Measurements from ENCODE around the gene MAP3K5. TPM values are rescaled to one million over a fixed set of nuclear protein-coding genes. Genes with fewer than 3 reads are reported as not detected.

Gene MAP3K5
- total RNA-seq, 1 donor from 2014 or later, result 24.4 TPM

- H3K27me3 Mint-ChIP-seq, result peaks cover 28% of the 10 kb centered on the region
- POLR2A ChIA-PET, result no interaction called here
- ATAC-seq (ENCODE audit: low read depth) (no peak), DNase-seq (no peak)
- intact Hi-C loops (cut with micrococcal nuclease), result no loop called here
- TF ChIP-seq CTCF (IDR thresholded peaks at IDR 0.05), result no peak
- H3K36me3 Mint-ChIP-seq (ENCODE audit: low read depth), result no peaks in the 10 kb centered on the region
- CTCF ChIA-PET, result interaction anchor here (0.7 kb wide), 1 partner anchor 61 kb away, joined by 3 read pairs; no protein-coding TSS in a partner anchor
- no peak overlapping the region for H3K27ac Mint-ChIP-seq
- no peaks in the 10 kb centered on the region for H3K9me3 Mint-ChIP-seq
- H3K4me3 Mint-ChIP-seq, result no peak overlapping the region
- H3K4me1 Mint-ChIP-seq, result peaks cover 12% of the 10 kb centered on the region
These were observed 262.6 kb downstream of the MAP3K5 start for GRCh38 chr6:136529710-136530109.

GRCh38 chr6:136528477-136528876 is 263.8 kb downstream of the MAP3K5 start:
- Mint-ChIP-seq H3K4me1 (peaks cover 12% of the 10 kb centered on the region), H3K27ac (no peak overlapping the region), H3K27me3 (peaks cover 28% of the 10 kb centered on the region), H3K4me3 (no peak overlapping the region), H3K36me3 (ENCODE audit: low read depth) (no peaks in the 10 kb centered on the region), H3K9me3 (no peaks in the 10 kb centered on the region)
- DNase-seq (no peak), ATAC-seq (ENCODE audit: low read depth) (no peak)
- intact Hi-C loops (cut with micrococcal nuclease), result no loop called here
- TF ChIP-seq CTCF (IDR thresholded peaks at IDR 0.05), result no peak
- ChIA-PET POLR2A (no interaction called here), CTCF (no interaction called here)

- CTCF ChIA-PET, result no interaction called here
- POLR2A ChIA-PET, result no interaction called here
- H3K27ac Mint-ChIP-seq, result no peak overlapping the region
- peaks cover 28% of the 10 kb centered on the region for H3K27me3 Mint-ChIP-seq
- H3K9me3 Mint-ChIP-seq, result no peaks in the 10 kb centered on the region
- ATAC-seq (ENCODE audit: low read depth) (no peak), DNase-seq (no peak)
- TF ChIP-seq CTCF (IDR thresholded peaks at IDR 0.05), result no peak
- H3K4me1 Mint-ChIP-seq, result peaks cover 12% of the 10 kb centered on the region
- H3K4me3 Mint-ChIP-seq, result no peak overlapping the region
- H3K36me3 Mint-ChIP-seq (ENCODE audit: low read depth), result no peaks in the 10 kb centered on the region
- intact Hi-C loops (cut with micrococcal nuclease), result no loop called here
These were observed 264.4 kb downstream of the MAP3K5 start for GRCh38 chr6:136527831-136528230.

GRCh38 chr6:136526937-136527336 is 265.3 kb downstream of the MAP3K5 start:
- Mint-ChIP-seq H3K4me3 (no peak overlapping the region), H3K27ac (no peak overlapping the region), H3K27me3 (peaks cover 25% of the 10 kb centered on the region), H3K4me1 (peaks cover 12% of the 10 kb centered on the region), H3K9me3 (no peaks in the 10 kb centered on the region), H3K36me3 (ENCODE audit: low read depth) (no peaks in the 10 kb centered on the region)
- ATAC-seq (ENCODE audit: low read depth), result no peak
- no peak for DNase-seq
- POLR2A ChIA-PET, result no interaction called here
- intact Hi-C loops (cut with micrococcal nuclease), result no loop called here
- TF ChIP-seq CTCF (IDR thresholded peaks at IDR 0.05), result no peak
- CTCF ChIA-PET, result no interaction called here

- TF ChIP-seq CTCF (IDR thresholded peaks at IDR 0.05), result no peak
- ChIA-PET POLR2A (no interaction called here), CTCF (no interaction called here)
- intact Hi-C loops (cut with micrococcal nuclease), result no loop called here
- Mint-ChIP-seq H3K9me3 (no peaks in the 10 kb centered on the region), H3K4me1 (peaks cover 12% of the 10 kb centered on the region), H3K27ac (no peak overlapping the region), H3K4me3 (no peak overlapping the region), H3K27me3 (peaks cover 24% of the 10 kb centered on the region), H3K36me3 (ENCODE audit: low read depth) (no peaks in the 10 kb centered on the region)
- DNase-seq (no peak), ATAC-seq (ENCODE audit: low read depth) (no peak)
These were observed 265.9 kb downstream of the MAP3K5 start for GRCh38 chr6:136526196-136526930.
